Heart left ventricle (tissue), 13 donors: Measurements from ENCODE around the gene POLR2M.

Source experiments
- POLR2A ChIP-seq, 2 donors: fragments of 450-650 bp; IDR thresholded peaks; one replicate each; pipeline ENCODE4 v1.6.1; 2017; ENCODE audit warnings: antibody characterized with exemption in 2 of 2, mild to moderate bottlenecking in 2 of 2, moderate library complexity in 2 of 2
- TF ChIP-seq, protein P1 (sequence below), 12 donors: fragments of 200-600 bp; sonication (generic) in 4 of 12; IDR thresholded peaks; one replicate each; pipeline versions ENCODE4 v1.5.0 to v1.8.0; 2018 to 2022; ENCODE audit warnings: antibody characterized with exemption in 12 of 12, mild to moderate bottlenecking in 5 of 12
- donor health status: ischemic (EF 13 %, LVEDD 7.1; RV severe dilation, severe dysfunction).
- donor health status: DM: no; HTN: yes; CAD: no.
- donor health status: DM: no; HTN: no; CAD: no.
- donor health status: ischemic (EF 25% LVEDD 6.9; RV normal size, moderate dysfunction).
- donor health status: ischemic (EF 25% LVEDD 5.7; RV mildly dilated, moderate dysfunction).
- donor health status: ischemic (EF 35%, LVEDD 5.7; RV mildly dilated, moderate dysfunction).
- donor health status: nonischemic (EF 11% LVEDD 7.7; RV severe dilation, severe dysfunction).
- donor health status: DM: yes; HTN: yes; CAD: no.
- donor health status: PGD.
- donor health status: ischemic (EF 29% LVEDD 5.4; RV normal size, mild dysfunction).
- donor health status: nonischemic (EF 23%, LVEDD 6.1; RV moderate dilation, normal function).

DNA sequence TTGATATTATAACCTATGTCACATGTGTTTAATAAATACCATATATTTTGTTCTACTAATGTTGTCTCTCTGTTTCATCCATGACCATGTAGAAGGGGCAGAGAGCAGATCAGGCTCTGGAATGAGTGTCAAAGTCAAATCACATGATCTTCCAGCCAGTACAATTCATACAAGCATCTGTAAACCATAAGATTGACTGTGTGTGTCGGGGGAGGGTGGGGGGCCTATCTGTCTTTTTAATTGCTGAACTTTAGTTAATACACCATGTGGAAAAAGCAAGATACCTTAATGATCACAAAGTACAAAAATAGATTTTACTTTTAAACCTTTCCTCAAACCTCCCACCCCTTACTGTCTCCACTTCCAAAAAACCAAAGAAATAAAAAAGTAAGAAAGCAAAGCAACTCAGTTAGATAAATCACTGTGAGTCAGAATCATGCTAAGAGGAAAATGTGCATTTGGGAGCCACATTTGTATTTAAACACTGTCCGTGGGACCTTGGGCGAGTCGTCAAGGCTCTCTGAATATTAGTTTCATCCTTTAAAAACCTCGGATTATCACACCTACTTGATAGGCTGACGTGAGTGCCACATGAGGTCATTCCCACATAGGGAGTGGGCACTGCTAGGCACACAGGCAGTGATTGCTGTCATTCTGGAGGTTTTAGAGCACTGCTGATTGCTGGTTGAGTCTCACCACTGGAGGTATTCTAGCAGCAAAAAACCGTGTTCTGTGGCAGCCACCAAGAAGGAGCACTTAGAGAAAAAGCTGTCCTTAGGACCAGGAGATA, 21.0 kb upstream of the POLR2M start:
- TF ChIP-seq, protein P1, sequence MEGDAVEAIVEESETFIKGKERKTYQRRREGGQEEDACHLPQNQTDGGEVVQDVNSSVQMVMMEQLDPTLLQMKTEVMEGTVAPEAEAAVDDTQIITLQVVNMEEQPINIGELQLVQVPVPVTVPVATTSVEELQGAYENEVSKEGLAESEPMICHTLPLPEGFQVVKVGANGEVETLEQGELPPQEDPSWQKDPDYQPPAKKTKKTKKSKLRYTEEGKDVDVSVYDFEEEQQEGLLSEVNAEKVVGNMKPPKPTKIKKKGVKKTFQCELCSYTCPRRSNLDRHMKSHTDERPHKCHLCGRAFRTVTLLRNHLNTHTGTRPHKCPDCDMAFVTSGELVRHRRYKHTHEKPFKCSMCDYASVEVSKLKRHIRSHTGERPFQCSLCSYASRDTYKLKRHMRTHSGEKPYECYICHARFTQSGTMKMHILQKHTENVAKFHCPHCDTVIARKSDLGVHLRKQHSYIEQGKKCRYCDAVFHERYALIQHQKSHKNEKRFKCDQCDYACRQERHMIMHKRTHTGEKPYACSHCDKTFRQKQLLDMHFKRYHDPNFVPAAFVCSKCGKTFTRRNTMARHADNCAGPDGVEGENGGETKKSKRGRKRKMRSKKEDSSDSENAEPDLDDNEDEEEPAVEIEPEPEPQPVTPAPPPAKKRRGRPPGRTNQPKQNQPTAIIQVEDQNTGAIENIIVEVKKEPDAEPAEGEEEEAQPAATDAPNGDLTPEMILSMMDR (IDR thresholded peaks at IDR 0.05): no peak
- no peak for TF ChIP-seq POLR2A (IDR thresholded peaks at IDR 0.05)
